Measurements from ENCODE around the gene RNF126.
"Not testable (repeated sequence)": the region's sequence is repeated elsewhere in the genome, so short reads cannot be mapped to it uniquely, and the experiment has no call there.

Gene RNF126

GRCh38 chr19:686589-687297 is 23.7 kb upstream of the RNF126 start:
- in situ Hi-C loops (cut with HindIII; ENCODE audit: low sequenced_read_pairs) = no loop called here

GRCh38 chr19:685454-685931 is 22.5 kb upstream of the RNF126 start:
- in situ Hi-C loops (cut with HindIII; ENCODE audit: low sequenced_read_pairs) = no loop called here

GRCh38 chr19:682678-683320 is 19.8 kb upstream of the RNF126 start:
- in situ Hi-C loops (cut with HindIII; ENCODE audit: low sequenced_read_pairs) = no loop called here

GRCh38 chr19:681029-682019 is 18.3 kb upstream of the RNF126 start:
- in situ Hi-C loops (cut with HindIII; ENCODE audit: low sequenced_read_pairs) = no loop called here

- in situ Hi-C loops (cut with HindIII; ENCODE audit: low sequenced_read_pairs) = no loop called here
Observed at GRCh38 chr19:680287-681028, 17.4 kb upstream of the RNF126 start.

GRCh38 chr19:679418-680286 is 16.6 kb upstream of the RNF126 start:
- in situ Hi-C loops (cut with HindIII; ENCODE audit: low sequenced_read_pairs) = no loop called here

- in situ Hi-C loops (cut with HindIII; ENCODE audit: low sequenced_read_pairs) = no loop called here
Observed at GRCh38 chr19:678791-679388, 15.9 kb upstream of the RNF126 start.

GRCh38 chr19:677601-678436 is 14.8 kb upstream of the RNF126 start:
- in situ Hi-C loops (cut with HindIII; ENCODE audit: low sequenced_read_pairs) = no loop called here

GRCh38 chr19:677201-677600 is 14.2 kb upstream of the RNF126 start:
- in situ Hi-C loops (cut with HindIII; ENCODE audit: low sequenced_read_pairs) = no loop called here

- in situ Hi-C loops (cut with HindIII; ENCODE audit: low sequenced_read_pairs) = no loop called here
Observed at GRCh38 chr19:676339-677105, 13.5 kb upstream of the RNF126 start, which contains the start of gene FSTL3. Gene FSTL3, plus strand, starts transcription at chr19:676392. Its CDS starts 32 bp downstream, at chr19:676424.

- in situ Hi-C loops (cut with HindIII; ENCODE audit: low sequenced_read_pairs) = no loop called here
Observed at GRCh38 chr19:676007-676338, 13.0 kb upstream of the RNF126 start.

GRCh38 chr19:674282-675151 is 11.5 kb upstream of the RNF126 start:
- in situ Hi-C loops (cut with HindIII; ENCODE audit: low sequenced_read_pairs) = no loop called here

- in situ Hi-C loops (cut with HindIII; ENCODE audit: low sequenced_read_pairs) = no loop called here
Observed at GRCh38 chr19:670609-671075, 7.6 kb upstream of the RNF126 start.

- in situ Hi-C loops (cut with HindIII; ENCODE audit: low sequenced_read_pairs) = not testable (repeated sequence)
Observed at GRCh38 chr19:668675-669434, 5.8 kb upstream of the RNF126 start.

GRCh38 chr19:666985-667573 is 4.1 kb upstream of the RNF126 start:
- in situ Hi-C loops (cut with HindIII; ENCODE audit: low sequenced_read_pairs) = not testable (repeated sequence)

Data from DLD1 (cell line).